Measurements from ENCODE around the gene PLEK.
"Not testable (repeated sequence)": the region's sequence is repeated elsewhere in the genome, so short reads cannot be mapped to it uniquely, and the experiment has no call there.

- TF ChIP-seq CTCF (IDR thresholded peaks at IDR 0.05); POLR2A (IDR thresholded peaks at IDR 0.05); POLR2AphosphoS5 (IDR thresholded peaks at IDR 0.05; ENCODE audit: insufficient read depth in 1 of 2, low read depth in 1 of 2): not testable (repeated sequence)
Observed at GRCh38 chr2:68378779-68379178, 13.7 kb downstream of the PLEK start.

All from vagina (tissue), 2 donors.